Measurements from ENCODE around the gene TEF.
"Not testable (repeated sequence)": the region's sequence is repeated elsewhere in the genome, so short reads cannot be mapped to it uniquely, and the experiment has no call there.

TEF gene

DNA sequence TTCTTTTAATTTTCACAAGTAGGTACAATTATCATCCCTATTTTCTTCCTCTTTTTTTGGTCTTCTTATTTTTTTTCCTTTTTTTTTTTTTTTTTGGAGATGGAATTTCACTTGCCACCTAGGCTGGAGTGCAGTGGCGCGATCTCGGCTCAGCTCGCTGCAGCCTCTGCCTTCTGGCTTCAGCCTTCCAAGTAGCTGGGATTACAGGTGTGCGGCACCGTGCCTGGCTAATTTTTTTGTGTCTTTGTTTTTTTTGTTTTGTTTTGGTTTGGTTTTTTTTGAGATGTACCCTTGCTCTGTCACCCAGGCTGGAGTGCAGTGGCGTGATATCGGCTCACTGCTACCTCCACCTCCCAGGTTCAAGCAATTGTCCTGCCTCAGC, 48.2 kb downstream of the TEF start:
- DNase-seq: no peak

DNA sequence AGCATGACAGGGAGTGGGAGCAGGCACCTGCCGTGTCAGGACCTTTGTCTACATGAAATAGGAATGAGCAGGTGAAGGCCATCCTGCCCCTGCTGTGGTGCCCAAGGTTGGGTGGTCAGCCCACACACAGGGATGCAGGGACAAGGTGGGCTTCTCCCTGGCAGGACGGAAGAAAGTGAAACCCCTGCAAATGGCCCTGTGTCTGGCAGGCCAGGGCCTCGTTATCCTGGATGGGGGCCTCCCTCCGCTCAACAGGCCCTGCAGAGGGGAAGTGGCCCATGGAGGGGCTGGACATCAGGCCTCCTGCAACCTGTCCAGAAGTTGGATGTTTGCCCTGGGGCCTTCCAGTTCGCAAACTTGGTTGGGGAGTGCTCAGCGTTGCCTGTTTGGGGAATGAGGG, 49.9 kb downstream of the TEF start:
- no peak for DNase-seq

DNA sequence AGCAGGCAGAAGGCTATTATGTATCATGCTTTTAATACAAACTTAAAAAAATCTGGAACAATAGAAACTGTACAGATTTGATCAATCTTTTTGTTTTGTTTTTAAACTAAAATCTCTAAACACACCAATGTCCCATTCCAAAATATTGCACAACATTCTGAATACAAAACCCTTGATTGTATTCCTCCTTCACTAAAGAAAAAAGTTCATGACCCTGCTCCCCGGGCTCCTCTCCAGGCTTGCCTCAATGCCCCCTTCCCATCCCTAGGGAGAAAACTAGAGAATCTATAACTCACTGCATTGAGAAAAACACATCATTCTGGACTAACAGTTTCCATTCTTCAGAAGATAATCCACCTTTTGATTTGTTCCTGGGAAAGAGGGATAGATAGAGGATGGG, 51.7 kb downstream of the TEF start:
- DNase-seq: not testable (repeated sequence)

DNA sequence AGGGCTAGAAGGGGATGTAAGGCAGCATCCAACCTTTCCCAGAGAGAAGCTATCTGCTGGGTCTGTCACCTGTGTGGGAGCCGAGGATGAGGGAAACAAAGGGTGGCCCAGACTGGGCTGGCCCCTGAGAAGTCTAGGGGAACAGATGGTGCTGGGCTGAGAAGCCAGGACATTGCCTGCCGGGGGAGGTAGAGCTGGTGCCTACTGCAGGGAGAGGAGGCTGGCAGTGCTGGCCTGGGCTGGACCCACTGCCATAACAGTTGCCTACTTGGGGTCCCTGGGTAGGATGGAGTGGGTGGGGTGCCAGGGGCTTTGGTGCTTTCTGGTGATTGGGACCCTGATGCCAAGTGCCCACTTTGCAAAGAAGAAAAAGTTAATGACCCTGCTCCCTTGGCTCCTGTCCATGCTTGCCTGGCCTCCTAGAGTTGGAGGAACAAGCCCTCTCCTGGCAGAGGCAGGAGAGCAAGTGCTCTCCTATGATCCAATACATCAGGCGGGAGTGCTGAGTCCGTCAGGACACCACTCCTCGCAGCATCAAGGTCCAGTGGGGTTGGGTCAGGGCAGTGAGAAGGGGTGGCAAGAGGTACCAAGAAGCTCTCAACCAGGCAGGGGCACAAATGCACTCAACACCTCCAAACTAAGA, 52.7 kb downstream of the TEF start:
- not testable (repeated sequence) for DNase-seq

DNA sequence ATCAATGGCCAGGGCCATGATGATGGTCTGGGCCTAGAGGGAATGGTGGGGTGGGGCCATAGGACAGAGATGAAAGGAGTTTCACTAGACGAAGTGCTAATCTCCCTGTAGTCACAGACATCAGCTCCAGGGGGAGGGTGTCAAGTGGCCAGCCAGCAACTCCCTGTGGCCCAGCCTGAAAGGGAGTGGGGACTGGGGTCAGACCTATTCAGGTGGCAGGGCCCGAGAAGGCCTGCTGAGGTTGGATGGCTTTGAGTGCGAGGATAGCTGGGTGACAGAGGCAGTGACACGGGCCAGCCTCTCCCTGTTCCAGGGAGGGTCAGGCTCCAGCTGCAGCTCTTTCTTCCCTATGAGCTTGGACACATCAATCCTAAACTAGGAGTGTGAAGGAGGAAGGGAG, 53.8 kb downstream of the TEF start:
- no peak for DNase-seq

DNA sequence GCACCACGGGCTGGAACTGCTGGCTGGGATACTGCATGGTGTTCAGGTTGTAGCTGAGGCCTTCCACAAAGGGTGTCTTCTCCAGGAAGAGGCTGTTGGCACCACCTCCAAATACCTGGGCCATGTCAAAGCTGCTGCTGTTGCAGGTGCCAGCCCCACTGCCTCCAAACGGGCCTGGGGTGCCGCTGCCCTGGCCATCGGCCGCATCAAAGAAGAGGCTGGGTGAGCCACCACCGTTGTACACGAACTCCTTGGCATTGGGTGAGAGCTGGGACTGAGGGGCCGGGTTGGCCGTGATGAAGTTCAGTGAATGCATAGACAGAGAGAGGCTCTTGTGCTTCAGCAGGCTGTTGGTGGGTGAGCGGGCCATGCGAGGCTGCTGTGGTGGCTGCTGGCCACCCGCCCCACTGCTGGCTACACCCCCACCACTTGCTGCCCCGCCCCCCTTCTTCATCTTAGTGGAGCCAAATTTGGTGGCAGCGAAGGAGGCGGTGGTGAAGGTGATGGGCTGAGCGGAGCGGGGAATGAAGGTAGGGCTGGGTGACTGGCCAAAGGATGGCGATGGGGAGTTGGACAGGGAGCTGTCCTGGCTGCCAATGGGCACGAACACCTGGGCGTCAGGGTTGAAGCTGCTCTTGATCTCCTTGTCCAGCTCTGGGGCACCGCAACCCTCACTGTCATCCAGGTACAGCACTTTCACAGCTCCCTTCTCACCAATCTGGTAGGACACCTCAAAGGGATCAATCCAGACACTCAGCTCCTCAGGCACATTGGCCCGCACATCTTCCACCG, 54.8 kb downstream of the TEF start:
- no peak for DNase-seq

DNA sequence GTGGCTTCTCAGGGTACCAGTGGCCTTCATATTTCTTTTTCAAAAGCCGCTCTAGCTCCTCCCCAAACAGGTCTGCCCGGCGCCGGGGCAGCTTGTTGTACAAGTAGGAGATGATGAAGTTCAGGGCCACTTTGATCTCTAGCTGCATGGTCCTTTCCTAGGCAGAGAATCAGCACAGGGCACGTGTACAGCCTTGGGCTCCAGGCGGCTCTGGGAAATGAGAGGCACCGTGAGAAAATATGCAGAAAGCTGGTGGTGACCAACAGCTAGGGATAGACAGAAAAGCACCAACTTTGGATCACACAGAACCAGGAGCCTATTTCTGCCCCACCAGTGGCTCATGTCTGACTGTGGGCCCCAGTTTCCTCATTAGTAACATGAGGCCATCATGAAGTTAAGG, 55.5 kb downstream of the TEF start:
- DNase-seq: no peak

DNA sequence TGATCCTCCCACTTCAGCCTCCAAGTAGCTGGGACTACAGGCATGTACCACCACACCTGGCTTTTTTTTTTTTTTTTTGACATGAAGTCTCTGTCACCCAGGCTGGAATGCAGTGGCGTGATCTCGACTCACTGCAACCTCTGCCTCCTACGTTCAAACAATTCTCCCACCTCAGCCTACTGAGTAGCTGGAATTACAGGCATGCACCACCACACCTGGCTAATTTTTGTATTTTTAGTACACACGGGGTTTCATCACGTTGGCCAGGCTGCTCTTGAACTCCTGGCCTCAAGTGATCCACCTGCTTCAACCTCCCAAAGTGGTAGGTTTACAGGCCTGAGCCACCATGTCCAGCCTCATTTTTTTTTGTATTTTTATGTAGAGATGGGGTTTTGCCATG, 58.8 kb downstream of the TEF start:
- DNase-seq: not testable (repeated sequence)

DNA sequence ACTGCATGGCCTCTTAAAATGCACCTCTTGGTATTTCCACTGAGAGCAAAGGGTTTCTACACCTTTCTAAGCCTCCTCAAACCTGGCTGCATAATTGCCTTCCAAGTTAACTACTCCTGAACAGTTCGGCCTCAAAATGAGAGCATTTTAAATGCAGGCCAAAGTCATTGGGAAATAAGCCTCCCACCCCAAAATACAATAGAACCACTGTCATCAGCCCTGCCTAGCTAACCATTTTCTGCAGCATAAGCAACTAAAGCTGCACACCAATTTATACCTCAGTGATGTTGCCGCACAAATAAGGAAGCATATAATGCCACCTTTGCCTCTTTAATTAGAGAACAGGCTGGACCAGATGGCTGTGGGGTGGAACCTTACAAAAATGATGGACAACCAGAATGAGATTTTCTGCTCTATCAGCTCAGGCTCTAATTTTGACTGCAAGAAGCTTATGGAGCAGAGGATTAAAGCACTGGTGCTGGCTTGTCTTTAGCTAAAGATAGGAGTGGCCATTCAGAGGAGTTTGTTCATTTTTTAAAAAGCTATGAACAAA, 60.6 kb downstream of the TEF start:
- DNase-seq: no peak

DNA sequence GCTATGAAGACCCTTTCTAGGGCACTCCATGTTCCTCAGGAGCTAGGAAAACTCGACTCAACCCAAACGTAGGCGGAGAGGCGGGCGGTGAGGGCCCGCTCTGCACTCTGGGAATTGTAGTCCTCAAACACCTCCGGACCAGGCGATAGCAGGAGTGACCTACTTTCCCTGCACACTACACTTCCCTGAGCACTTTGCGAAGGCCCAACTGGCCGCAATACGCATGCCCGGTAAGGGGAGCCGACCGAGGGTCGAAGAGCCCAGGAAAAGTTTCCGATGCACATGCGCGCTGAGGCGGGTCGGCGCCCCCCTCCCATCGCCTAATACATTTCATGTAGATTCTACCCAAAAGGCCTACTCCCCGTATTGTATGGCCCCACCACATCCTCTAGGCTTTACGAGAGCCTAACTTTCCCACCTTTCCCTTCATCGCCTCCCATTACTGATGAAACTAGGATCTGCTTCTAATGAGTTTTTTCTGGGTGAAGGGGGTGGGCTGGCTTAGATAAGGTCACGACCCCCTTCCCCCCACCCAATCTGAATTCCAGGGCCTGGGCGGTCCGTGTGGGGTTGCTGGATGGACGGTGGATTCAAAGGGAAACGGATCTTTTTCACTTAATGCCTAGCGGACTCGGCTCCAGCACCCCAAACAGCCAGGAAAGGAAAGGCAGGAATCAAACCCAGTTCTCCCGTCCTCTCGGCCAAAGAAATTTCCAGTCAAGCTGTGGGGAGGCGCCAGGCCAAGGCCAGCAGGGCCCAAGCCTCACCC, 62.8 kb downstream of the TEF start:
- peak; percentile 96 for DNase-seq

DNA sequence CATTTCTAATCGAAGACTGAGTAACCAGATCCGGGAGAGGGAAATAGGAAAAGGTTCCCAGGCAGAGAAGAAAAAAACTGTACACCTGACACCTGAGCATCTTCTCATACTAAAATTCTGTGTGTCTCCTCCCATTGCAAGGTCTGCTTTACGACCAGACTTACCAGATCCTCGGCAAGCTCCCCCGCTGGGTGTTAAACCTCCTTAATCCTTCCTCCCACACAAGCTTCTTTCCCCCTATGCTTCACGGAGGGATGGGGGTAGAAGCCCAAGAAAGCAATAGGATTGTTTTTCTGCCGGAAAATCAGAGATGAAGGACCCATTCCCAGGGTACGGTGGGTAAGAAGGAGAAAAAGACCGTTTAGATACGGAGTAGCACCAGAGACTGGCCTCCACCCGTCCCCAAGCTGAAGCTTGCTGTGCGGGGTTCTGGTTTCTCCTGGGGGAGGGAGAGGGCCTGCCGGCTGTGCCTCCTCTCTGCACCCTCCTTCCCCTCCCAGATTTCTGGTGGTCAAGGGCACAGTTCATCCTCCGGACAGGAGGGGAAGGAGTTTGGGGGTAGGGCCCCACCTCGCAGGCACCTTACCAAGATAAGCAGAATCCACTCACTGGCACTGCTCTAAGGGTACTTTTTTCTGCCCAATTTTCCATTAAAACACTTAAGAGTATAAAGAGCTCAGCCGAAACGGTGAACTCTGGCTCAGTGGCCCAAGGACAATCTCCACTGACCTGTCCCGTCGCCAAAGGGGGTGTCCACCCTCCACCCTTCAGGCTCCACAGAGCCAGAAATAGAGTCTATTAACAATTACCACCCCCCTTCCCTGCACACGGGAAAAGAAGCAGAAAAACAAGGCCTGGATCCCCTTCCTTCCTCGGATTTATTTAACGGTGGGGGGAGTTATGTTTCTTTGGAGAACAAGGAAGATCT, 63.7 kb downstream of the TEF start:
- no peak for DNase-seq

DNA sequence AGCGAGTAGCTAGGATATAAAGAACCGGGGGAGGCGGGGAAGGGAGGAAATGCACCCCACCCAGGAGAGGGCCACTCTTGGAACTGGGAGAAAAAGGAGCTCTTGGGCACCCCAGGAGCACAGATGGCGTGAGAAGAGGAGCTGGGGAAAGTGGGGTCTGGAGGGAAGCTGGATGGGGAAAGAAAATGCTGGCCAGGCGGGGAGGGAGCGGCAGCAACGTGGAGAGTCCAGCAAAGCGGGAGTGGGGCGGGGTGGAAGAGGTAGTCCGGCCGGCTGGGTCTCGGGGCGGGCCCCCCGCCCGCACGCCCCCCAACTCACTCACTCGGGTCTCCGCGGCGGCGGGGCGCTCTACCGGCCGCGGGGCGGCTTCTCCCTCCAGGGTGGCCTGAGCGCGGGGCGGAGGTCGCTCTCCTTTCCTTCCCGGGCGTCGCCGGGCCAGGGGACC, 64.3 kb downstream of the TEF start:
- no peak for DNase-seq

DNA sequence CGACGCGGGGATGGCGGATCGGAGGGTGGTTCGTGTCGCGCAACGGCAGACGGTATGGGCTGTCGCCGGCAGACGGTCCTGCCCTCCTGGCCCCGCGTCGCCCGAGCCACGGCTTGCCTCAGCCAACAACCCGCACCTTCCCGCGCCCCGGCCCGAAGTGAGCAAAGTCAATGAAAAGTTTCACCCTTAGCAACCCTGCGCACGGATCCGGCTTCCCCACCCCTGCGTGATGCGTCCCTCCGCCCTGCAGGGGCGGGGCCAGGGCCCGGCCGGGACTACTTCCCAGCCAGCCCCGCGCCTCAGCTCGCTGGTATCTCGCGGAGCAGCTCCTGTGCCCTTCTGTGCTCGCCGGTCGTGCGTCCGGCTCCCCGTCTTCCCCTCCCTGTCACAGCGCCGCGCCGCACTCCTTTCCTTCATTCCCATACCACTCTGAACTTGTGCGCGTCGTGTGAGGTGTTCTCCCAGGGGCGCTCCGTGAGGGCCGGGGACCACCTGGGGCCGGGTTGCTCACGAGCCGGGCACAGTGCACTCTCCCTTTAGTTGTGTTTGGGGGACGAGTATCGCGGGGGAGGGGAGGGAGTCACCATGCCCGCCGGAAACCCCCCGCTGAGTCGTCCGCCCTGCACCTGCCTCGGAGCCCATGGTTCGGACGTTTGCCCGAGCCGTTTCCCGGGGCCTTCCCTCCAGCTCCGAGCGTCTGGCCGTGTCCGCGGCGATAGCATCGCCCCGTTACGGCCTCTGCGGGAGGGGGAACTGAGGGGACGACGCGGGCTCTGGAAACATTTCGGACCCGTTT, 65.1 kb downstream of the TEF start, which contains the start of gene TOB2:
Gene TOB2, minus strand, starts transcription at position 163 of the 796 bp plus-strand sequence. CDS start 9,456 bp downstream, outside the sequence.
- DNase-seq: peak; percentile 81

DNA sequence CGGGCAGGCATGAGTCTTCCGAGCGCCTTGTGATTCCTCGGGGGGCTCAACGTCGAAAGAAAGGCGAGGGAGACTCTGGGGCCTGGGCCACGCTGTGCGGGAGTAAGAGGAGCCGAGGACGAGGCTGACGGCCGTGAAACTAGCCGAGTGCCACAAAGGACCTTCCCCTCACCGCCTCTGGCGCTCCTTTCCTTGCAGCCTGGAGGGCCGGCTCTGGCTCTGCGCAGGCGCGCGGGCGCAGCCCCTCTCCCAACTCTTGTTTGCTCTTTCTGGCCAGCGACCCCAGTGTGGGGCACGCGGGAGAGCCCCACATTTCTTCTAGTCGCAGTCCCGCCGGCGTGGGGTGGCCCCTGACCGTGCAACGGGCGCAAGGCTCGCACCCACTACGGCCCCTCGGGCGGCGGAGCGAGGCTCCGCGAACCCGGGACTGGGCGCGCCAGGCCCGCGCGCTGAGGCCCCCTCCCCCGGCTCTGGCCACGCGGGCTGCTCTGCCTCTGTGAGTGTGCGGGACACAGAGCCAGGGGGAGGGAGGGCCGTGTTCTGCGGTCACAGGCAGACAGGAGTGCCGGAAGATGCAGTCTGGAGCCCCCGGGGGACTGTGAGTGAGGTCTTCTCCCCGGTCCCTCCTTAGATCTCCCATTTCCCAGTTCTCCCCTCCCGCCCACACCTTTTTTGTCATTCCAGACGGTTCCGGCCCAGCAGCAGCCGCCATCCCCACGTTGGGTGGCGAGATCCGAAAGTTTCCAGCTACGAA, 65.9 kb downstream of the TEF start:
- DNase-seq: peak; percentile 71

DNA sequence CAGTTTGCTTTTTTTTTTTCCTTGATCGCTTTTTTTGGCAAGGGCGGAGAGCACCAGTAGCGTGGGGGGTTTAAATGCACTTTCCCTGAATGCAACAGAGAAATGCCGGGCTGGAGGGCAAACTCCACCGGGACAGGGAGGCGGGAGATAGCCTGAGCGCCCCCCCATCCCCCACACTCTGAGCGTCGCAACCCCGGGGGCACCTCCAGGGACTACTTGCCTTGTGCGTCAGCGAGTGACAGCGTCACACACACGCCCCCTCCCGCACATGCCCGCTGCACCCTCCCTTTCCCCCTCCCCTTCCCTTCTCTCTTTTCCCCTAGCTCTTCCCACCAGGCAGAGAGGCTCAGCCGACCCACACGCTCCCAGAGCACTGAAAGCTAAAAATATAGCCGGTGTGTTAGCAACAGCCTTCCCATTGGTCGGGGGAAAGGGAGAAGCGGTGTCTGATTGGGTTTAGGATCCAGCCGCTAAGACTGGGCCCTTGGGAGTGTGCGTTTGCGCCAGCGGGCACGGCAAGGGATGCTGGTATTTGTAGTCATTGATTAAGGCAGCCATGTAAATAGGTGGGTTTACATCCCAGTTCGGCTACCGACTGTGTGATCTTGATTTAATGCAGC, 66.6 kb downstream of the TEF start:
- DNase-seq: peak; percentile 99
